ENCODE data around the gene DECR2. TPM values are rescaled to one million over a fixed set of nuclear protein-coding genes. Genes with fewer than 3 reads are reported as not detected.

Gene DECR2, protein sequence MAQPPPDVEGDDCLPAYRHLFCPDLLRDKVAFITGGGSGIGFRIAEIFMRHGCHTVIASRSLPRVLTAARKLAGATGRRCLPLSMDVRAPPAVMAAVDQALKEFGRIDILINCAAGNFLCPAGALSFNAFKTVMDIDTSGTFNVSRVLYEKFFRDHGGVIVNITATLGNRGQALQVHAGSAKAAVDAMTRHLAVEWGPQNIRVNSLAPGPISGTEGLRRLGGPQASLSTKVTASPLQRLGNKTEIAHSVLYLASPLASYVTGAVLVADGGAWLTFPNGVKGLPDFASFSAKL
- 17.3 and 17.9 TPM in 2 replicates for total RNA-seq

DNA sequence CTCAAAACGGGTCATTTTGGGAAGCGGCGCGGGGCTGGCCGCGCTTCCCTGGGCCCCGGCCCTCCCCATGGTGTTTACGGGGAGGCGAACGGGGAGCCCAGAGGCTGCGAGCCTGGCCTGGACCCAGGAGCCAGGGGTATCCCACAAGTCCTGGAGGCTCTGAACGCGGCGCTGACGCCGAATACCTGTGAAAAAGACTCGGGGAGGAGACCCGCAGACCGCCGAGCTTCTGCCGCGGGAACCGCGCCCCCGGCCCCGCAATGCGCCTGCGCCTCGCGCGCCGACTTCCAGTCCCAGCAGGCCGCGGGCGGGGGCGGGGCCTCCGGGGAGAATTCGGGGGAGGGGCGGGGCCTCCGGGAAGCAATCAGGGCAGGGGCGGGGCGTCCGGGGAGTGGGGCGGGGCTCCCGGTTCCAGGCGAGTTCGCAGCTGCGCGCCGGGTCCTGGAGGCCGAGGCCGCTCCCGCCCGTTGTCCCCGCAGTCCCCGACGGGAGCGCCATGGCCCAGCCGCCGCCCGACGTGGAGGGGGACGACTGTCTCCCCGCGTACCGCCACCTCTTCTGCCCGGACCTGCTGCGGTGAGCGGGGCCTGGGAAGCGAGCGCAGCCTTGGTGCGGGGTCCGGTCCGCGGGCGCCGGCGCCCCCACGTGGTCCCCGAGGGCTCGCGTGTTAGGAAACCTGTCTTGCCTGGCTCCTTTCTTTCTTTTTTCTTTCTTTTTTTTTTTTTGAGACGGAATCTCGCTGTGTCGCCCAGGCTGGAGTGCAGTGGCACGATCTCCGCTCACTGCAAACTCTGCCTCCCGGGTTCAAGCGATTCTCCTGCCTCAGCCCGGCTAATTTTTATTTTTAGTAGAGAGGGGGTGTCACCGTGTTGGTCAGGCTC is at the start of gene DECR2:
TSS of gene DECR2 (plus strand) at position 418 of the 881 bp plus-strand sequence. CDS start at position 497, 79 bp downstream.

DNA sequence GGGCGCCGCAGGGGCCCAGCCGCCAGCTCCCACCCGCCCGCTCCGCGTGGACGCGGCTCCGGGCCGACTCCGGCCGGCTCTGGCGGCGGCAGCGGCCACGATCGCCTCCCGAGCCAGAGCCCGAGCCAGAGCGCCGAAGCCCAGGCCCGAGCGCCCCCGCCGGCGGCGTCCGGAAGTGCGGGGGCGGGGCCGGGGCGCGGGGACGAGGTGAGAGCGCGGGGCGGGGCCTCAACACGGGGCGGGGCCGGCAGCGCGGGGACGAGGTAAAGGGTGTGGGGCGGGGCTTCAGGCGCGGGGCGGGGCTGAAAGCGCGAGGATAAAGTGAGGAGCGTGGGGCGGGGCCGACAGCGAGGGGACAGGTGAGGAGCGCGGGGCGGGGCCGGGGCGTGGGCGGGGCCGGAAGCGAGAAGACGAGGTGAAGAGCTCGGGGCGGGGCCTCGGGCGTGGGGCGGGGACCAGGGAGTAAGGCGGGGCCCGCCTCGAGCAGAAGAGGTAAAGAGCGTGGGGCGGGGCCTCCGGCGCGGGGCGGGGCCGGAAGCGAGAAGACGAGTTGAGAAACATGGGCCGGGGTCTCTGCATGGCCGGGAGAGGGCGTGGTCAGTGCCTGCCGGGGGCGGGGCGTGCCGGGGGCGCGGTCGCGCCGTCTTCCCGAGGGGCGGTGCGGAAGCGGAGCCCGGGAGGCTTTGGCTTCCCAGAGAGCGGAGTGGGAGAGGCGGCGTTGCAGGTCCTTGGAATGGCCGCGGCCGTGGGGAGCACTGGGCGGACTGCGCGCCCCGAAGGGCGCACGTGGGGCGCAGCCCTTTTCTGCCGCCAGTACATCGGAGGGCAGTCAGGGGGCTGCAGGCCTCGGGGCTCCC is 48.9 kb upstream of the DECR2 start, which contains the start of gene AXIN1:
TSS of gene AXIN1 (minus strand) at position 177 of the 857 bp plus-strand sequence. CDS start 5,698 bp downstream, outside the sequence.

DNA sequence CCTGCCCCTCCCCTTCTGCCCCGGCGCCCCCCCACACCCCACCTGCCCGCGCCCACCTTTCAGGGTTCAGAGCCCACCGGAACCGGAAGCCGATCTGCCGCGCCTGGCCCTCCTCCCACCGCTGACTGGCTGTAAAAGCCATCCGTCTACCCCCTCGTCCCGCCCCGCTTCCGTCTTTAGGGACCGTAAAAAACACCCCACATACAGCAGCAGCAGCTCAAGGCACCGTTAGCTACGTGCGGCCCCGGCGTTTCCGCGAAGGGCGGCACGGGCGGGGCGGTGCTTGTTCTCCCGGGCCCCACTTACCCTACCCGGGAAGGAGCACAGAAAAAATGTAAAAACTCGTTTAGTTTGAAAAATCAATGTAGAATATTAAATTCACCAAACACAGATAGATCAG is 31.2 kb upstream of the DECR2 start, which contains the start of gene MRPL28:
TSS of gene MRPL28 (minus strand) at position 96 of the 400 bp plus-strand sequence. CDS start 320 bp downstream, outside the sequence.

DNA sequence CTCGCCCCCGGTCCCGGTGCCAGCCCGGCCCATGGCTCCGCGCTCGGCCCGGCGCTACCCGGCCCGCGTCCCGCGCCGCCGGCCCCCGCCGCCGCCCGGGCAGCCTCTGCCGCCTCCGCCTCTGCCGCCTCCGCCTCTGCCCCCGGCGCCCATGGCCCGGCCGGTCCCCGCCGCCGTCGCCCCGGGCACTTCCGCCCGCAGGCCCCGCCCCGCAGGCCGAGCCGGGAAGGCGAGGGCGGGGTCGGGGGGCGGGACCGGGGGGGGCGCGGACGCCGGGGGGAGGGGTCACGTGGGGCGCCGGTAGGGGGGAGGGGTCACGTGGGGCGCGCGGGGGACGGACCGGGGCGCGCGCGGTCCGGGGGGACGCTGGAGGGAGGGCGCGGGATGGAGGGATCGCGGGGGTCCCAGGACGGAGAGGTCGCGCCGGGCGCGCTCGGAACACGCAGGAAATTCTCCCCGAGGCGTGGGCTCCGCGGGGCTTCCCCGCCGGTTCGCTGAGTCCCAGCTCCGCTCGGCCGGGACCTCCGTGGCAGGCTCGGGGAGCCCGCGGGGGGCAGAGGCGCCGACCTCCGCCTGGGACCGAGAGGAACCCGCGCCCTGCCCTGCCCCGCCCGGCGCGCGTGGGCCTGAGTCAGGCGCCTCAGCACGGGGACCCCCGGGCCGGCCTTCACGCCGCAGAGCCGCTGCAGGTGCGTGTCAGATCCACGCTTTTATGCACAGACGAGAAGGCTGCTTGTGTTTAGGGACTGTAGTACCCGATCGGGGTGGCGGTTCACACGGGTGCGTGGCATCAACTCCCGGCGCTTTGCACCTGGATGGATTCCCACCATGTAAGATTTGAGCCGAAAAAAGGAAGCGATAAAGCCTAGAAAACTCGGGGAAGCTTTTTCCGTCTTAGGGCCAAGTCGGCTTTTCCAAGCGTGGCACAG is 19.6 kb upstream of the DECR2 start, which contains the start of gene PGAP6:
TSS of gene PGAP6 (minus strand) at position 190 of the 929 bp plus-strand sequence. CDS start at position 33, 157 bp downstream.

DNA sequence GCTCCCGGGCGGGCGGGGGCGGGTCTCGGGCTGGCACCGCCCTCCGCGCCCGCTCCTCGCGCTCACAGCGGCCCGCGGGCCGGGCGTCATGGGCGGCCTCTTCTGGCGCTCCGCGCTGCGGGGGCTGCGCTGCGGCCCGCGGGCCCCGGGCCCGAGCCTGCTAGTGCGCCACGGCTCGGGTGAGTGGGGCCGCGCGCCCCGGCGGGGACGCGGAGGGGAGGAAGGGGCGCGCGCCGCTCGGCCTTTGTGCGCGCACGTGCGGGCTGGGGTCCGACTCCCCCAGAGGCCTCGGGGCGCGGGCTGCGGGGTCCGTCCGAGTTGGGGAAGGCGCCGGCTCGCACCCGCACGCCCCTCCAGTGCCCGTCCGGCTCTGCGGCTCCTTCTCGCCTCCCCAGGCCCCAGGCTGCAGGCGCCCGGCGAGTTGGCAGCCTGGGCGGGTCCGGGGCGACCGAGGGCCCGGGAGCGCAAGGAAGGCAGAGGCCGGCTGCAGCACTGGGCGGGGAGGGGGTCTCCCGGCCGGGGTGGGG is 4.5 kb upstream of the DECR2 start, which contains the start of gene NME4:
TSS of gene NME4 (plus strand) at position 65 of the 527 bp plus-strand sequence. CDS start at position 89, 24 bp downstream.

DNA sequence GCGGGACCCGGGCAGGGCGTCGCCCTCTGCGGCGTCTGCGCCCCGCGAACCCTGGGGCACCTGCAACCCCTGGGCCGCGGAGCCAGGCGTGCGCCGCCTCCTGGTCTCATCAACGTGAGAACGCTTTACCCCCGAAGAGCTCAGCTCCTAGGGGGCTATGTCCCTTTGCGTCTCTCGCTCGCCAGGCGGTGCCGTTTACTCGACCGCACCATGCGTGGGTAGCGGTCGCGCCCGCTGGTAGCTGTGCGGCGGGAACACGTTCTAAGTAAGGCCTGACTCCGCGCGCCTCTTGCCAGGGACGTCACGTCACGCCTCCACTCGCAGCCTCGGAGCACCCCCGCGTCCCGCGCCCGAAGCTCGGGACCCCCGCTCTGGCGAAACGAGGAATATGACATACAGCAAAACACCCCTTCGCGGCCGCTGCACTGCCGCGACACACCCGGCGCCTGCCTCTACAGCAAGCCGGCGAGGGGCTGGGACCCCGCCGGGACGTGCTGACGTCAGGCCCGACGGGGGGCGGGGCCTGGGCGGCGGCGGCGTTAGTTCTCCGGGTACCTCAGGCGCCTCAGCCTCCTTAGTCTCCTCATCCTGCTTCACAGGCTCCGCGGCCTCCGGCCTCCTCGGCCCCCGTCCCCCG is 23.5 kb downstream of the DECR2 start, which contains the start of gene RAB11FIP3:
TSS of gene RAB11FIP3 (plus strand) at position 568 of the 637 bp plus-strand sequence. CDS start 358 bp downstream, outside the sequence.

Other genes starting within 250 kb of the DECR2 start
- not detected in 2 replicates for gene HBZ, start 249.2 kb upstream of the DECR2 start, total RNA-seq
- not detected in 2 replicates for gene HBM, start 235.9 kb upstream of the DECR2 start, total RNA-seq
- gene HBA2, start 229.0 kb upstream of the DECR2 start, total RNA-seq = not detected in 2 replicates
- gene HBA1, start 225.2 kb upstream of the DECR2 start, total RNA-seq = not detected in 2 replicates
- 0.78 and 2.2 TPM in 2 replicates for gene HBQ1, start 221.4 kb upstream of the DECR2 start, total RNA-seq
- gene LUC7L, start 172.4 kb upstream of the DECR2 start, total RNA-seq = 31.4 and 33.0 TPM in 2 replicates
- gene FAM234A, start 167.1 kb upstream of the DECR2 start, total RNA-seq = 53.9 and 60.4 TPM in 2 replicates
- 0.11 and 0.16 TPM in 2 replicates for gene RGS11, start 125.9 kb upstream of the DECR2 start, total RNA-seq
- not detected in 2 replicates for gene ARHGDIG, start 121.3 kb upstream of the DECR2 start, total RNA-seq
- gene PDIA2, start 118.7 kb upstream of the DECR2 start, total RNA-seq = 0.47 TPM in 1 of 2 replicates, not detected in the other
- gene AXIN1, start 49.2 kb upstream of the DECR2 start, total RNA-seq = 36.9 and 39.0 TPM in 2 replicates
- gene MRPL28, start 31.3 kb upstream of the DECR2 start, total RNA-seq = 202 and 239 TPM in 2 replicates
- gene PGAP6, start 19.9 kb upstream of the DECR2 start, total RNA-seq = 25.7 and 51.8 TPM in 2 replicates
- gene NME4, start 4.7 kb upstream of the DECR2 start, total RNA-seq = 110 and 125 TPM in 2 replicates
- 12.2 and 19.1 TPM in 2 replicates for gene RAB11FIP3, start 23.8 kb downstream of the DECR2 start, total RNA-seq
- 39.7 and 43.8 TPM in 2 replicates for gene CAPN15, start 125.8 kb downstream of the DECR2 start, total RNA-seq
- not detected in 2 replicates for gene PRR35, start 158.5 kb downstream of the DECR2 start, total RNA-seq
- gene NHLRC4, start 165.1 kb downstream of the DECR2 start, total RNA-seq = 0.11 and 0.16 TPM in 2 replicates
- gene PIGQ, start 168.1 kb downstream of the DECR2 start, total RNA-seq = 19.8 and 27.6 TPM in 2 replicates
- gene RAB40C, start 188.2 kb downstream of the DECR2 start, total RNA-seq = 18.1 and 19.2 TPM in 2 replicates
- gene WFIKKN1, start 229.1 kb downstream of the DECR2 start, total RNA-seq = 0.47 TPM in 1 of 2 replicates, not detected in the other
- gene METTL26, start 234.4 kb downstream of the DECR2 start, total RNA-seq = 161 and 174 TPM in 2 replicates
- gene MCRIP2, start 239.9 kb downstream of the DECR2 start, total RNA-seq = 36.5 and 55.2 TPM in 2 replicates
- gene WDR90, start 247.5 kb downstream of the DECR2 start, total RNA-seq = 8.5 and 9.8 TPM in 2 replicates

Data from hair follicular keratinocyte (primary cell).